Ishikawa (cell line): ENCODE data around the gene DGKE.

Experiments used
- CEBPB ChIP-seq: IDR thresholded peaks from 2 replicates; pipeline ENCODE4 v1.6.1; 2012
- EP300 ChIP-seq: IDR thresholded peaks from 2 replicates; pipeline ENCODE4 v1.6.1; 2012; ENCODE audit warnings: borderline replicate concordance
- FOXM1 ChIP-seq: IDR thresholded peaks from 2 replicates; pipeline ENCODE4 v1.6.1; 2012; ENCODE audit warnings: low read depth, borderline replicate concordance
- MAX ChIP-seq: IDR thresholded peaks from 2 replicates; pipeline ENCODE4 v1.6.1; 2012
- NFIC ChIP-seq: IDR thresholded peaks from 2 replicates; pipeline ENCODE4 v1.6.1; 2012
- REST ChIP-seq: IDR thresholded peaks from 2 replicates; pipeline ENCODE4 v1.6.1; 2012; ENCODE audit warnings: low read depth, mild to moderate bottlenecking
- TAF1 ChIP-seq: IDR thresholded peaks from 2 replicates; pipeline ENCODE4 v1.6.1; 2012; ENCODE audit warnings: low read depth, mild to moderate bottlenecking
- TCF12 ChIP-seq: IDR thresholded peaks from 2 replicates; pipeline ENCODE4 v1.6.1; 2012; ENCODE audit warnings: low read depth
- USF1 ChIP-seq: IDR thresholded peaks from 2 replicates; pipeline ENCODE4 v1.6.1; 2012
- YY1 ChIP-seq: IDR thresholded peaks from 2 replicates; pipeline ENCODE4 v1.6.1; 2012; ENCODE audit warnings: low read depth
- ZBTB7A ChIP-seq: IDR thresholded peaks from 2 replicates; pipeline ENCODE4 v1.6.1; 2012; ENCODE audit warnings: low read depth

GRCh38 chr17:56880133-56880532 is 46.2 kb downstream of the DGKE start:
- TF ChIP-seq MAX (no peak), USF1 (no peak), EP300 (no peak), FOXM1 (no peak), YY1 (no peak), TCF12 (no peak), ZBTB7A (no peak), CEBPB (no peak), REST (no peak), TAF1 (no peak), NFIC (no peak)
